HepG2 (cell line): ENCODE data around the gene TRMT1. TPM values are rescaled to one million over a fixed set of nuclear protein-coding genes. Genes with fewer than 3 reads are reported as not detected.

Experiments used
- ARNTL ChIP-seq: sonication (generic); formaldehyde crosslinking; IDR thresholded peaks from 2 replicates; pipeline ENCODE4 v1.4.0; 2020; ENCODE audit warnings: mild to moderate bottlenecking, missing genetic modification reagents
- ATF7-NPFF ChIP-seq: sonication (generic); formaldehyde crosslinking; IDR thresholded peaks from 2 replicates; pipeline ENCODE4 v1.8.1; 2023; ENCODE audit warnings: mild to moderate bottlenecking, low read depth, missing genetic modification reagents, moderate library complexity
- FLYWCH1 ChIP-seq: sonication (generic); formaldehyde crosslinking; IDR thresholded peaks from 2 replicates; pipeline ENCODE4 v1.8.1; 2023; ENCODE audit warnings: mild to moderate bottlenecking, missing genetic modification reagents
- HES4 ChIP-seq: sonication (generic); formaldehyde crosslinking; IDR thresholded peaks from 2 replicates; pipeline ENCODE4 v1.9.0; 2021; ENCODE audit warnings: mild to moderate bottlenecking, missing genetic modification reagents, borderline replicate concordance
- KLF11 ChIP-seq: IDR thresholded peaks from 2 replicates; pipeline ENCODE4 v1.6.1; 2016; ENCODE audit warnings: missing compliant biosample characterization
- KLF16 ChIP-seq, 2 experiments: sonication (generic) in 1 of 2; formaldehyde crosslinking in 1 of 2; IDR thresholded peaks; 2 replicates each; pipeline versions ENCODE4 v1.6.1 to v1.8.0; 2016 to 2023; ENCODE audit warnings: missing genetic modification reagents in 2 of 2, missing compliant biosample characterization in 1 of 2
- KLF9 ChIP-seq: IDR thresholded peaks from 2 replicates; pipeline ENCODE4 v1.6.1; 2016; ENCODE audit warnings: low read depth
- TEAD2 ChIP-seq: sonication (generic); formaldehyde crosslinking; IDR thresholded peaks from 2 replicates; pipeline ENCODE4 v1.9.0; 2021; ENCODE audit warnings: missing genetic modification reagents
- U2AF2 ChIP-seq: fragments of 200-400 bp; formaldehyde crosslinking; IDR thresholded peaks from 2 replicates; pipeline ENCODE4 v1.6.1; 2017; ENCODE audit warnings: low read depth, mild to moderate bottlenecking, low read length
- ZBTB42 ChIP-seq: sonication (generic); formaldehyde crosslinking; IDR thresholded peaks from 2 replicates; pipeline ENCODE4 v1.5.0; 2020; ENCODE audit warnings: mild to moderate bottlenecking, missing genetic modification reagents
- ZNF282 ChIP-seq: fragments of 450-650 bp; IDR thresholded peaks from 2 replicates; pipeline ENCODE4 v1.6.1; 2018; ENCODE audit not compliant: partially characterized antibody
- ZNF441 ChIP-seq: sonication (generic); formaldehyde crosslinking; IDR thresholded peaks from 2 replicates; pipeline ENCODE4 v1.7.0; 2021; ENCODE audit warnings: missing genetic modification reagents, borderline replicate concordance
- ZNF552 ChIP-seq: sonication (generic); formaldehyde crosslinking; IDR thresholded peaks from 2 replicates; pipeline ENCODE4 v1.9.0; 2022; ENCODE audit warnings: missing genetic modification reagents, mild to moderate bottlenecking, borderline replicate concordance
- ZNF557 ChIP-seq: sonication (generic); formaldehyde crosslinking; IDR thresholded peaks from 2 replicates; pipeline ENCODE4 v1.4.0; 2020; ENCODE audit warnings: missing genetic modification reagents
- ZNF672 ChIP-seq: sonication (generic); formaldehyde crosslinking; IDR thresholded peaks from 2 replicates; pipeline ENCODE4 v1.8.1; 2022; ENCODE audit warnings: missing genetic modification reagents
- ZNF777 ChIP-seq: sonication (generic); formaldehyde crosslinking; IDR thresholded peaks from 2 replicates; pipeline ENCODE4 v1.4.0; 2020; ENCODE audit warnings: missing genetic modification reagents
- polyA plus RNA-seq, 8 experiments: library from polyadenylated mRNA; depleted of rRNA in 3 of 8; stranded (reverse) in 7 of 8; unstranded in 1 of 8; fragments of >200 nt; fragmentation: Illumina TruSeq in 4 of 8; extraction: Trizol in 4 of 8; gene quantifications; 2 replicates each; pipeline versions ENCODE4 v1.2.1 to v1.2.3, GENCODE V29; 2011 to 2016; ENCODE audit warnings: low read depth in 4 of 8, missing spikeins in 1 of 8, mixed read lengths in 1 of 8; ENCODE audit not compliant: insufficient read depth in 1 of 8
- total RNA-seq, 5 experiments: library from RNA; depleted of rRNA; stranded (reverse); fragments of >200 nt; fragmentation: Illumina TruSeq; extraction: Trizol; gene quantifications; 2 replicates each; pipeline ENCODE4 v1.2.3, GENCODE V29; 2016; ENCODE audit warnings: low read depth in 1 of 5
- TF ChIP-seq, protein P1 (sequence below): sonication (generic); formaldehyde crosslinking; IDR thresholded peaks from 2 replicates; pipeline ENCODE4 v1.5.0; 2020; ENCODE audit warnings: mild to moderate bottlenecking, missing genetic modification reagents
- TF ChIP-seq, protein P2 (sequence below): IDR thresholded peaks from 2 replicates; pipeline ENCODE4 v1.6.1; 2016; ENCODE audit warnings: mild to moderate bottlenecking, missing biosample characterization, missing genetic modification reagents
- TF ChIP-seq, protein P3 (sequence below): fragments of 450-650 bp; IDR thresholded peaks from 2 replicates; pipeline ENCODE4 v1.6.1; 2017; ENCODE audit warnings: mild to moderate bottlenecking
- TF ChIP-seq, protein P4 (sequence below): IDR thresholded peaks from 2 replicates; pipeline ENCODE4 v1.6.1; 2018; ENCODE audit warnings: missing genetic modification reagents, mild to moderate bottlenecking, missing compliant biosample characterization
- TF ChIP-seq, protein P5 (sequence below): sonication (generic); formaldehyde crosslinking; IDR thresholded peaks from 2 replicates; pipeline ENCODE4 v1.8.1; 2023; ENCODE audit warnings: missing genetic modification reagents, mild to moderate bottlenecking, borderline replicate concordance
- TF ChIP-seq, protein P6 (sequence below): sonication (generic); formaldehyde crosslinking; conservative IDR thresholded peaks from 2 replicates; pipeline ENCODE4 v1.8.0; 2022; ENCODE audit warnings: mild to moderate bottlenecking, moderate library complexity, missing genetic modification reagents

TRMT1 gene
- total and polyA plus RNA-seq, 2 of the 13 experiments (the other 11 are each of a cell fraction or from before 2014, with no cell fraction given) = 35.5 to 44.1 TPM

DNA sequence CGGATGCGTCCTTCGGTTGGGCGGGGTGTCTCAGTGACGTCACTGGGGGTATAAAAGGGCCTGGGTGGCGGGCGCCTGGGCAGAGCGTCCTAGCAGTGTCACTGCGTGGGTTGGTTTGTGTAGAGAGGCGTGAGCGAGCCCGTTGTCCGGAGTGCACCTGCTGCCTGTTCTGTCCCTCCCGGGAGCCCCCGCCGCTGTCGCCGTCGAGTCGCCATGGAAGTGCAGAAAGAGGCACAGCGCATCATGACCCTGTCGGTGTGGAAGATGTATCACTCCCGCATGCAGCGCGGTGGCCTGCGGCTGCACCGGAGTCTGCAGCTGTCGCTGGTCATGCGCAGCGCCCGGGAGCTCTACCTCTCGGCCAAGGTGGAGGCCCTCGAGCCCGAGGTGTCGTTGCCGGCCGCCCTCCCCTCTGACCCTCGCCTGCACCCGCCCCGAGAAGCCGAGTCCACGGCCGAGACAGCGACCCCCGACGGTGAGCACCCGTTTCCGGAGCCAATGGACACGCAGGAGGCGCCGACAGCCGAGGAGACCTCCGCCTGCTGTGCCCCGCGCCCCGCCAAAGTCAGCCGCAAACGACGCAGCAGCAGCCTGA, 36.5 kb upstream of the TRMT1 start (continued):
- TF ChIP-seq ZBTB42 (CRISPR knock-in tag) (peak; percentile 44; the same call in 1 of the 2 replicates), TEAD2 (CRISPR knock-in tag) (no peak), ARNTL (CRISPR knock-in tag) (no peak), KLF9 (CRISPR knock-in tag) (0 out of 2 replicates have a peak, but pooled peaks have one; percentile 49), ATF7-NPFF (peak; percentile 79; the same call in 1 of the 2 replicates), ZNF777 (peak; percentile 3; the same call in 1 of the 2 replicates), ZNF441 (CRISPR knock-in tag) (no peak; the same call in 1 of the 2 replicates), HES4 (CRISPR knock-in tag) (no peak), FLYWCH1 (CRISPR knock-in tag) (no peak), ZNF672 (CRISPR knock-in tag) (no peak; the same call in 1 of the 2 replicates), U2AF2 (no peak), ZNF552 (CRISPR knock-in tag) (no peak), ZNF282 (no peak), ZNF557 (CRISPR knock-in tag) (no peak), KLF16 (CRISPR knock-in tag; IDR thresholded peaks at IDR 0.05) (peak in 1 of 2 experiments; percentile 88; a peak in 2 of 4 replicates), KLF11 (CRISPR knock-in tag) (peak; percentile 89; the same call in 1 of the 2 replicates)
- TF ChIP-seq, protein P1, sequence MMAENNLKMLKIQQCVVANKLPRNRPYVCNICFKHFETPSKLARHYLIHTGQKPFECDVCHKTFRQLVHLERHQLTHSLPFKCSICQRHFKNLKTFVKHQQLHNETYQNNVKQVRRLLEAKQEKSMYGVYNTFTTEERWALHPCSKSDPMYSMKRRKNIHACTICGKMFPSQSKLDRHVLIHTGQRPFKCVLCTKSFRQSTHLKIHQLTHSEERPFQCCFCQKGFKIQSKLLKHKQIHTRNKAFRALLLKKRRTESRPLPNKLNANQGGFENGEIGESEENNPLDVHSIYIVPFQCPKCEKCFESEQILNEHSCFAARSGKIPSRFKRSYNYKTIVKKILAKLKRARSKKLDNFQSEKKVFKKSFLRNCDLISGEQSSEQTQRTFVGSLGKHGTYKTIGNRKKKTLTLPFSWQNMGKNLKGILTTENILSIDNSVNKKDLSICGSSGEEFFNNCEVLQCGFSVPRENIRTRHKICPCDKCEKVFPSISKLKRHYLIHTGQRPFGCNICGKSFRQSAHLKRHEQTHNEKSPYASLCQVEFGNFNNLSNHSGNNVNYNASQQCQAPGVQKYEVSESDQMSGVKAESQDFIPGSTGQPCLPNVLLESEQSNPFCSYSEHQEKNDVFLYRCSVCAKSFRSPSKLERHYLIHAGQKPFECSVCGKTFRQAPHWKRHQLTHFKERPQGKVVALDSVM (CRISPR knock-in tag) = no peak
- TF ChIP-seq, protein P2, sequence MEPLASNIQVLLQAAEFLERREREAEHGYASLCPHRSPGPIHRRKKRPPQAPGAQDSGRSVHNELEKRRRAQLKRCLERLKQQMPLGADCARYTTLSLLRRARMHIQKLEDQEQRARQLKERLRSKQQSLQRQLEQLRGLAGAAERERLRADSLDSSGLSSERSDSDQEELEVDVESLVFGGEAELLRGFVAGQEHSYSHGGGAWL (CRISPR knock-in tag) = peak; percentile 79
- TF ChIP-seq, protein P3, sequence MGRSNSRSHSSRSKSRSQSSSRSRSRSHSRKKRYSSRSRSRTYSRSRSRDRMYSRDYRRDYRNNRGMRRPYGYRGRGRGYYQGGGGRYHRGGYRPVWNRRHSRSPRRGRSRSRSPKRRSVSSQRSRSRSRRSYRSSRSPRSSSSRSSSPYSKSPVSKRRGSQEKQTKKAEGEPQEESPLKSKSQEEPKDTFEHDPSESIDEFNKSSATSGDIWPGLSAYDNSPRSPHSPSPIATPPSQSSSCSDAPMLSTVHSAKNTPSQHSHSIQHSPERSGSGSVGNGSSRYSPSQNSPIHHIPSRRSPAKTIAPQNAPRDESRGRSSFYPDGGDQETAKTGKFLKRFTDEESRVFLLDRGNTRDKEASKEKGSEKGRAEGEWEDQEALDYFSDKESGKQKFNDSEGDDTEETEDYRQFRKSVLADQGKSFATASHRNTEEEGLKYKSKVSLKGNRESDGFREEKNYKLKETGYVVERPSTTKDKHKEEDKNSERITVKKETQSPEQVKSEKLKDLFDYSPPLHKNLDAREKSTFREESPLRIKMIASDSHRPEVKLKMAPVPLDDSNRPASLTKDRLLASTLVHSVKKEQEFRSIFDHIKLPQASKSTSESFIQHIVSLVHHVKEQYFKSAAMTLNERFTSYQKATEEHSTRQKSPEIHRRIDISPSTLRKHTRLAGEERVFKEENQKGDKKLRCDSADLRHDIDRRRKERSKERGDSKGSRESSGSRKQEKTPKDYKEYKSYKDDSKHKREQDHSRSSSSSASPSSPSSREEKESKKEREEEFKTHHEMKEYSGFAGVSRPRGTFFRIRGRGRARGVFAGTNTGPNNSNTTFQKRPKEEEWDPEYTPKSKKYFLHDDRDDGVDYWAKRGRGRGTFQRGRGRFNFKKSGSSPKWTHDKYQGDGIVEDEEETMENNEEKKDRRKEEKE = no peak
- TF ChIP-seq, protein P4, sequence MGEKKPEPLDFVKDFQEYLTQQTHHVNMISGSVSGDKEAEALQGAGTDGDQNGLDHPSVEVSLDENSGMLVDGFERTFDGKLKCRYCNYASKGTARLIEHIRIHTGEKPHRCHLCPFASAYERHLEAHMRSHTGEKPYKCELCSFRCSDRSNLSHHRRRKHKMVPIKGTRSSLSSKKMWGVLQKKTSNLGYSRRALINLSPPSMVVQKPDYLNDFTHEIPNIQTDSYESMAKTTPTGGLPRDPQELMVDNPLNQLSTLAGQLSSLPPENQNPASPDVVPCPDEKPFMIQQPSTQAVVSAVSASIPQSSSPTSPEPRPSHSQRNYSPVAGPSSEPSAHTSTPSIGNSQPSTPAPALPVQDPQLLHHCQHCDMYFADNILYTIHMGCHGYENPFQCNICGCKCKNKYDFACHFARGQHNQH (CRISPR knock-in tag) = peak; percentile 84
- TF ChIP-seq, protein P5, sequence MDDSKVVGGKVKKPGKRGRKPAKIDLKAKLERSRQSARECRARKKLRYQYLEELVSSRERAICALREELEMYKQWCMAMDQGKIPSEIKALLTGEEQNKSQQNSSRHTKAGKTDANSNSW (CRISPR knock-in tag) = no peak; the same call in 1 of the 2 replicates
- TF ChIP-seq, protein P6, sequence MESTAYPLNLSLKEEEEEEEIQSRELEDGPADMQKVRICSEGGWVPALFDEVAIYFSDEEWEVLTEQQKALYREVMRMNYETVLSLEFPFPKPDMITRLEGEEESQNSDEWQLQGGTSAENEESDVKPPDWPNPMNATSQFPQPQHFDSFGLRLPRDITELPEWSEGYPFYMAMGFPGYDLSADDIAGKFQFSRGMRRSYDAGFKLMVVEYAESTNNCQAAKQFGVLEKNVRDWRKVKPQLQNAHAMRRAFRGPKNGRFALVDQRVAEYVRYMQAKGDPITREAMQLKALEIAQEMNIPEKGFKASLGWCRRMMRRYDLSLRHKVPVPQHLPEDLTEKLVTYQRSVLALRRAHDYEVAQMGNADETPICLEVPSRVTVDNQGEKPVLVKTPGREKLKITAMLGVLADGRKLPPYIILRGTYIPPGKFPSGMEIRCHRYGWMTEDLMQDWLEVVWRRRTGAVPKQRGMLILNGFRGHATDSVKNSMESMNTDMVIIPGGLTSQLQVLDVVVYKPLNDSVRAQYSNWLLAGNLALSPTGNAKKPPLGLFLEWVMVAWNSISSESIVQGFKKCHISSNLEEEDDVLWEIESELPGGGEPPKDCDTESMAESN (CRISPR knock-in tag) = no peak; the same call in 1 of the 2 replicates
